ENCODE results near the gene RBM20.
"Not testable (repeated sequence)": the region's sequence is repeated elsewhere in the genome, so short reads cannot be mapped to it uniquely, and the experiment has no call there.

RBM20 gene

GRCh38 chr10:110648692-110649346 is 4.7 kb downstream of the RBM20 start:
- no peak for DNase-seq (ENCODE audit: low spot score)

GRCh38 chr10:110649347-110650264 is 5.5 kb downstream of the RBM20 start:
- DNase-seq (ENCODE audit: low spot score) = no peak

GRCh38 chr10:110650265-110650668 is 6.1 kb downstream of the RBM20 start:
- DNase-seq (ENCODE audit: low spot score) = no peak

- DNase-seq (ENCODE audit: low spot score) = no peak
Measured at GRCh38 chr10:110651044-110651958, 7.2 kb downstream of the RBM20 start.

- DNase-seq (ENCODE audit: low spot score) = no peak
Measured at GRCh38 chr10:110652475-110653118, 8.5 kb downstream of the RBM20 start.

- DNase-seq (ENCODE audit: low spot score) = no peak
Measured at GRCh38 chr10:110655320-110655719, 11.2 kb downstream of the RBM20 start.

GRCh38 chr10:110656612-110657011 is 12.5 kb downstream of the RBM20 start:
- no peak for DNase-seq (ENCODE audit: low spot score)

- DNase-seq (ENCODE audit: low spot score) = no peak
Measured at GRCh38 chr10:110657973-110658691, 14.0 kb downstream of the RBM20 start.

- no peak for DNase-seq (ENCODE audit: low spot score)
Measured at GRCh38 chr10:110659558-110659957, 15.4 kb downstream of the RBM20 start.

- DNase-seq (ENCODE audit: low spot score) = not testable (repeated sequence)
Measured at GRCh38 chr10:110660289-110660688, 16.2 kb downstream of the RBM20 start.

- no peak for DNase-seq (ENCODE audit: low spot score)
Measured at GRCh38 chr10:110661292-110661691, 17.2 kb downstream of the RBM20 start.

GRCh38 chr10:110664483-110665420 is 20.6 kb downstream of the RBM20 start:
- DNase-seq (ENCODE audit: low spot score) = no peak

GRCh38 chr10:110666259-110666658 is 22.1 kb downstream of the RBM20 start:
- DNase-seq (ENCODE audit: low spot score) = not testable (repeated sequence)

- DNase-seq (ENCODE audit: low spot score) = no peak
Measured at GRCh38 chr10:110666673-110667072, 22.5 kb downstream of the RBM20 start.

- DNase-seq (ENCODE audit: low spot score) = no peak
Measured at GRCh38 chr10:110667620-110668343, 23.6 kb downstream of the RBM20 start.

GRCh38 chr10:110668443-110668842 is 24.3 kb downstream of the RBM20 start:
- no peak for DNase-seq (ENCODE audit: low spot score)

GRCh38 chr10:110670335-110670734 is 26.2 kb downstream of the RBM20 start:
- DNase-seq (ENCODE audit: low spot score) = no peak

- peak; percentile 88 for DNase-seq (ENCODE audit: low spot score)
Measured at GRCh38 chr10:110671788-110672579, 27.8 kb downstream of the RBM20 start.
